Fibroblast of lung (primary cell): ENCODE results near the gene SERPINB4.

Source experiments
- CTCF ChIP-seq, 2 donors: IDR thresholded peaks in 1 of 2; conservative IDR thresholded peaks in 1 of 2; 1 replicate in 1 of 2; 2 replicates in 1 of 2; pipeline ENCODE4 v1.5.1; 2011 to 2012; ENCODE audit warnings: low read length in 2 of 2, control low read depth in 1 of 2, inconsistent platforms in 1 of 2, low read depth in 1 of 2, mild to moderate bottlenecking in 1 of 2
- EZH2 ChIP-seq: IDR thresholded peaks from 2 replicates; pipeline ENCODE4 v1.5.1; 2012; ENCODE audit warnings: low read length, control low read depth, mild to moderate bottlenecking; ENCODE audit errors: missing control alignments

DNA sequence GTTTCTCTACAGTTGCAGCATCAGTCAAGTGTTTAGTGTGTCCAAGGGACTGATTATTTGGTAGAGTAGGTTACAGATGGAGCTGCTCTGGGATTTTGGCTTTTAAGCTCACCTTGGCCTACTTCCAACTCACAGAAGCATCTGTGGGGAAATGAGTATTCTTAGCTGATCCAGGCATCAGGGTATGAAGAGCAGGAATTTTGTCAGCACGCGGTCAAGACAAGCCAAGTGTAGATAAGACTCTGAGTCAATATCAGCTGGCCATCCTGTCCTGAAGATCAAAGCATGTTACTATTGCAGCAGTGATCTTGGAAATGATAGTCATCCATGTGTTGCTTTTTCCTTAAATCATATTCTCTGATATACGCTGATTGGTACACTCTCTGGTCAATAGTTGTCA lies 24.4 kb downstream of the SERPINB4 start:
- TF ChIP-seq CTCF (conservative IDR thresholded peaks at IDR 0.05 in 1 of 2, IDR thresholded peaks at IDR 0.05 in 1 of 2; ENCODE audit: low read depth in 1 of 2, low read length in 2 of 2) (no peak), EZH2 (no peak)
